H1 (cell line): ENCODE results near the gene MAML1. TPM values are rescaled to one million over a fixed set of nuclear protein-coding genes. Genes with fewer than 3 reads are reported as not detected.
"Not testable (repeated sequence)": the region's sequence is repeated elsewhere in the genome, so short reads cannot be mapped to it uniquely, and the experiment has no call there.

ENCODE experiments used
- CTCF ChIA-PET: fragments of 300-600 bp; sonication (Branson Sonifier 250); formaldehyde crosslinking; loops from one replicate; lab custom pipeline; 2021; ENCODE audit not compliant: partially characterized antibody; lab: Charles Lee
- POLR2A ChIA-PET: fragments of 300-600 bp; sonication (Branson Sonifier 250); formaldehyde crosslinking; loops from one replicate; lab custom pipeline; 2021; ENCODE audit warnings: inconsistent platforms; ENCODE audit not compliant: partially characterized antibody; lab: Charles Lee
- DNase-seq, 2 experiments: peaks; one replicate each; pipeline versions ENCODE4 v3.0.0 to v3.0.0-alpha.2; 2010 to 2022; ENCODE audit warnings: low spot score in 2 of 2, low read depth in 1 of 2, mixed read lengths in 1 of 2
- FAIRE-seq: peaks from 2 replicates; lab custom pipeline; 2011; peaks lifted over from hg19 to GRCh38; lab: Jason Lieb, UNC
- H2AFZ ChIP-seq: 2 replicates; pipeline ENCODE4 v1.8.1; 2012; ENCODE audit warnings: low read length, inconsistent platforms
- H2AK5ac ChIP-seq: 2 replicates; pipeline ENCODE4 v1.6.1; 2013; ENCODE audit warnings: low read depth, low read length
- H2BK120ac ChIP-seq: replicated peaks from 2 replicates; pipeline ENCODE3; 2013; ENCODE audit warnings: low read depth, low read length, inconsistent platforms
- H2BK12ac ChIP-seq: 2 replicates; pipeline ENCODE4 v1.6.1; 2013; ENCODE audit warnings: low read depth, low read length
- H2BK15ac ChIP-seq: 2 replicates; pipeline ENCODE4 v1.6.1; 2013; ENCODE audit warnings: low read length
- H2BK20ac ChIP-seq: 2 replicates; pipeline ENCODE4 v1.6.1; 2013; ENCODE audit warnings: low read length
- H2BK5ac ChIP-seq: 2 replicates; pipeline ENCODE4 v1.6.1; 2013; ENCODE audit warnings: low read depth, low read length
- H3K14ac ChIP-seq: 2 replicates; pipeline ENCODE4 v1.6.1; 2013; ENCODE audit warnings: inconsistent platforms; ENCODE audit not compliant: insufficient read length
- H3K18ac ChIP-seq: 2 replicates; pipeline ENCODE4 v1.6.1; 2013; ENCODE audit warnings: low read length; ENCODE audit errors: extremely low read depth
- H3K23ac ChIP-seq: 2 replicates; pipeline ENCODE4 v1.6.1; 2013; ENCODE audit warnings: inconsistent platforms; ENCODE audit not compliant: insufficient read length
- H3K23me2 ChIP-seq: 2 replicates; pipeline ENCODE4 v1.6.1; 2013; ENCODE audit warnings: low read depth, low read length
- H3K27ac ChIP-seq: 2 replicates; pipeline ENCODE4 v1.6.1; 2011; ENCODE audit warnings: low read depth, low read length, inconsistent platforms
- H3K27me3 ChIP-seq, 4 experiments: replicated peaks in 1 of 4; 1 replicate in 1 of 4; 2 replicates in 3 of 4; pipeline versions ENCODE4 v1.6.1 to v1.8.1; 2011 to 2013; ENCODE audit warnings: low read length in 3 of 4, mild to moderate bottlenecking in 3 of 4, inconsistent platforms in 2 of 4, mixed read lengths in 2 of 4, moderate library complexity in 1 of 4; ENCODE audit not compliant: control insufficient read depth in 3 of 4, insufficient read depth in 3 of 4; ENCODE audit errors: extremely low read depth in 1 of 4
- H3K36me3 ChIP-seq, 4 experiments: 2 replicates each; pipeline versions ENCODE4 v1.6.1 to v1.8.1; 2011 to 2013; ENCODE audit warnings: mild to moderate bottlenecking in 4 of 4, low read length in 3 of 4, moderate library complexity in 2 of 4, control low read depth in 1 of 4, inconsistent platforms in 1 of 4; ENCODE audit not compliant: insufficient read depth in 4 of 4, control insufficient read depth in 2 of 4
- H3K4ac ChIP-seq: replicated peaks from 2 replicates; pipeline ENCODE3; 2013; ENCODE audit warnings: low read length, low read depth, mixed read lengths, inconsistent platforms; ENCODE audit not compliant: insufficient read length
- H3K4me1 ChIP-seq, 4 experiments: replicated peaks in 1 of 4; 1 replicate in 1 of 4; 2 replicates in 3 of 4; pipeline versions ENCODE4 v1.6.1 to v1.8.1; 2011 to 2013; ENCODE audit warnings: low read length in 3 of 4, inconsistent platforms in 2 of 4, mixed read lengths in 1 of 4; ENCODE audit not compliant: insufficient read depth in 4 of 4, control insufficient read depth in 3 of 4
- H3K4me2 ChIP-seq, 2 experiments: 2 replicates each; pipeline versions ENCODE4 v1.6.1 to v1.8.1; 2011 to 2013; ENCODE audit warnings: low read depth in 2 of 2, low read length in 2 of 2, control low read depth in 1 of 2, inconsistent platforms in 1 of 2, mild to moderate bottlenecking in 1 of 2; ENCODE audit not compliant: insufficient read depth in 1 of 2
- H3K4me3 ChIP-seq, 4 experiments: fragments of 200-600, 300-600 bp in 1 of 4; sonication (generic), shearing (Covaris generic), sonication (Bioruptor Twin) in 1 of 4; 2 replicates each; pipeline versions ENCODE4 v1.5.1 to v1.8.1; 2011 to 2016; ENCODE audit warnings: low read length in 4 of 4, low read depth in 3 of 4, control low read depth in 2 of 4, inconsistent platforms in 2 of 4, mild to moderate bottlenecking in 2 of 4, mixed read lengths in 1 of 4, moderate library complexity in 1 of 4; ENCODE audit not compliant: insufficient read depth in 2 of 4; ENCODE audit errors: extremely low read depth in 1 of 4
- H3K56ac ChIP-seq: replicated peaks from 2 replicates; pipeline ENCODE3; 2013; ENCODE audit warnings: low read depth, mild to moderate bottlenecking, mixed read lengths, low read length, inconsistent platforms; ENCODE audit not compliant: insufficient read length
- H3K79me1 ChIP-seq: 2 replicates; pipeline ENCODE4 v1.6.1; 2013; ENCODE audit warnings: low read depth, low read length, control low read depth
- H3K79me2 ChIP-seq, 2 experiments: 2 replicates each; pipeline versions ENCODE4 v1.6.1 to v1.8.1; 2012 to 2013; ENCODE audit warnings: low read length in 2 of 2, mild to moderate bottlenecking in 2 of 2, inconsistent platforms in 1 of 2; ENCODE audit not compliant: insufficient read depth in 2 of 2, control insufficient read depth in 1 of 2
- H3K9ac ChIP-seq, 4 experiments: replicated peaks in 1 of 4; 1 replicate in 1 of 4; 2 replicates in 3 of 4; pipeline versions ENCODE4 v1.6.1 to v1.8.1; 2011 to 2013; ENCODE audit warnings: low read depth in 3 of 4, low read length in 3 of 4, control low read depth in 2 of 4, mild to moderate bottlenecking in 2 of 4, moderate library complexity in 2 of 4, inconsistent platforms in 1 of 4; ENCODE audit errors: extremely low read depth in 1 of 4
- H3K9me3 ChIP-seq, 2 experiments: 2 replicates each; pipeline versions ENCODE4 v1.6.1 to v1.8.1; 2012 to 2013; ENCODE audit warnings: mild to moderate bottlenecking in 2 of 2, moderate library complexity in 2 of 2, control low read depth in 1 of 2, inconsistent platforms in 1 of 2, low read depth in 1 of 2, low read length in 1 of 2, mixed read lengths in 1 of 2; ENCODE audit not compliant: insufficient read depth in 2 of 2
- H4K20me1 ChIP-seq, 2 experiments: replicated peaks in 1 of 2; 2 replicates each; pipeline versions ENCODE3 to v1.8.1; 2011 to 2013; ENCODE audit warnings: inconsistent platforms in 2 of 2, low read length in 2 of 2, mild to moderate bottlenecking in 1 of 2; ENCODE audit not compliant: insufficient read depth in 2 of 2, control insufficient read depth in 1 of 2
- H4K5ac ChIP-seq: 2 replicates; pipeline ENCODE4 v1.6.1; 2013; ENCODE audit warnings: low read length, low read depth, mixed read lengths, inconsistent platforms; ENCODE audit not compliant: insufficient read length
- H4K8ac ChIP-seq: 2 replicates; pipeline ENCODE4 v1.8.0; 2013; ENCODE audit warnings: mild to moderate bottlenecking, moderate library complexity, low read length, inconsistent platforms; ENCODE audit not compliant: insufficient read depth; ENCODE audit errors: extremely low read depth
- H4K91ac ChIP-seq: replicated peaks from 2 replicates; pipeline ENCODE3; 2013; ENCODE audit warnings: low read length, mixed read lengths, inconsistent platforms; ENCODE audit not compliant: insufficient read length
- WGBS, 2 experiments: shearing (Covaris generic) in 1 of 2; methylation state at CpG; one replicate each; pipeline versions ENCODE4 v1.1.6 to v1.1.7; 2013 to 2015; ENCODE audit warnings: low lambda C conversion rate in 2 of 2, mixed read lengths in 2 of 2, inconsistent platforms in 1 of 2, low coverage in 1 of 2, missing lambda C conversion rate in 1 of 2; ENCODE audit not compliant: insufficient replicate concordance in 2 of 2, insufficient coverage in 1 of 2, insufficient read length in 1 of 2; ENCODE audit errors: extremely low coverage in 1 of 2, missing lambda C conversion rate in 1 of 2; 5-methylcytosine and 5-hydroxymethylcytosine counted together
- polyA plus RNA-seq, 7 experiments: library from polyadenylated mRNA; depleted of rRNA in 3 of 7; stranded (reverse) in 5 of 7; unstranded in 2 of 7; fragments of >200 nt in 5 of 7; fragments of 200-250 nt in 2 of 7; gene quantifications; 1 replicate in 5 of 7; 2 replicates in 1 of 7; 4 replicates in 1 of 7; pipeline versions ENCODE4 v1.2.1 to v1.2.3, GENCODE V29; 2011 to 2013; ENCODE audit warnings: missing spikeins in 2 of 7, mixed read lengths in 2 of 7
- total RNA-seq: library from RNA; stranded (reverse); fragmentation: NEBNext Ultra II Directional; extraction: Animal tissue kit (Norgen Biotek cat#: 25700); gene quantifications from 2 replicates; pipeline ENCODE4 v1.2.1, GENCODE V29; 2021

MAML1 gene
- total and polyA plus RNA-seq, 2 of the 8 experiments (the other 6 are each of a cell fraction or from before 2014, with no cell fraction given): 17.1 to 41.9 TPM

- not testable (repeated sequence) for H3K23ac ChIP-seq, H2BK120ac ChIP-seq, H3K27me3 ChIP-seq, H2BK5ac ChIP-seq, H3K23me2 ChIP-seq, DNase-seq, FAIRE-seq, H4K8ac ChIP-seq, H3K9ac ChIP-seq, H2BK15ac ChIP-seq, H3K4me2 ChIP-seq, H3K56ac ChIP-seq, H3K4ac ChIP-seq, H4K5ac ChIP-seq, H3K18ac ChIP-seq, H3K14ac ChIP-seq, H2BK20ac ChIP-seq, H4K20me1 ChIP-seq, H4K91ac ChIP-seq, H2AFZ ChIP-seq, H3K79me1 ChIP-seq, H3K27ac ChIP-seq, H3K9me3 ChIP-seq, H3K79me2 ChIP-seq, H3K4me3 ChIP-seq, H3K4me1 ChIP-seq, H2BK12ac ChIP-seq, H2AK5ac ChIP-seq, H3K36me3 ChIP-seq
- WGBS, 2 experiments: 94% methylated on average over 9 of the region's 9 CpGs; no CpG with 5 or more reads in 1 of the 2 experiments
- POLR2A ChIA-PET: interaction anchor here (1.2 to 2.4 kb wide), 3 partner anchors 9 to 11 kb away, joined by 5 to 9 read pairs (median 6); partner anchors contain the start of gene CBY3
- CTCF ChIA-PET: interaction anchor here (0.8 to 0.9 kb wide), 2 partner anchors 23 to 61 kb away, joined by 3 to 4 read pairs; no protein-coding TSS in a partner anchor
Measured at GRCh38 chr5:179689212-179689611, 43.4 kb upstream of the MAML1 start.
